ENCODE results near the gene ABHD2. TPM values are rescaled to one million over a fixed set of nuclear protein-coding genes. Genes with fewer than 3 reads are reported as not detected.

ABHD2 gene
- total and polyA plus RNA-seq, 9 of the 15 experiments (the other 6 are each of a cell fraction or from before 2014, with no cell fraction given), result 16.9 to 99.8 (median 47.5) TPM

GRCh38 chr15:89095073-89095472 lies 6.8 kb downstream of the ABHD2 start:
- in situ Hi-C loops (cut with MboI) (no loop called here), intact Hi-C loops (cut with micrococcal nuclease) (no loop called here)
- no TSS peak for BruUV-seq (replicated peaks)
- CTCF ChIA-PET (ENCODE audit: low intra/inter-chr PET ratio), result no interaction called here
- WGBS (ENCODE audit: insufficient coverage, low coverage, missing lambda C conversion rate), result 26% methylated on average over 5 of the region's 5 CpGs
- no peak for TF ChIP-seq HDAC2 (IDR thresholded peaks at IDR 0.05)
- TF ChIP-seq ZFX (CRISPR knock-in tag; IDR thresholded peaks at IDR 0.05), result 0 out of 2 replicates have a peak, but pooled peaks have one; percentile 24
- no peak for TF ChIP-seq KAT8 (IDR thresholded peaks at IDR 0.05; ENCODE audit: low read depth)
- TF ChIP-seq, protein P1, sequence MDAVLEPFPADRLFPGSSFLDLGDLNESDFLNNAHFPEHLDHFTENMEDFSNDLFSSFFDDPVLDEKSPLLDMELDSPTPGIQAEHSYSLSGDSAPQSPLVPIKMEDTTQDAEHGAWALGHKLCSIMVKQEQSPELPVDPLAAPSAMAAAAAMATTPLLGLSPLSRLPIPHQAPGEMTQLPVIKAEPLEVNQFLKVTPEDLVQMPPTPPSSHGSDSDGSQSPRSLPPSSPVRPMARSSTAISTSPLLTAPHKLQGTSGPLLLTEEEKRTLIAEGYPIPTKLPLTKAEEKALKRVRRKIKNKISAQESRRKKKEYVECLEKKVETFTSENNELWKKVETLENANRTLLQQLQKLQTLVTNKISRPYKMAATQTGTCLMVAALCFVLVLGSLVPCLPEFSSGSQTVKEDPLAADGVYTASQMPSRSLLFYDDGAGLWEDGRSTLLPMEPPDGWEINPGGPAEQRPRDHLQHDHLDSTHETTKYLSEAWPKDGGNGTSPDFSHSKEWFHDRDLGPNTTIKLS (IDR thresholded peaks at IDR 0.05; ENCODE audit: borderline replicate concordance, low read depth), result no peak
- TF ChIP-seq, protein P2, sequence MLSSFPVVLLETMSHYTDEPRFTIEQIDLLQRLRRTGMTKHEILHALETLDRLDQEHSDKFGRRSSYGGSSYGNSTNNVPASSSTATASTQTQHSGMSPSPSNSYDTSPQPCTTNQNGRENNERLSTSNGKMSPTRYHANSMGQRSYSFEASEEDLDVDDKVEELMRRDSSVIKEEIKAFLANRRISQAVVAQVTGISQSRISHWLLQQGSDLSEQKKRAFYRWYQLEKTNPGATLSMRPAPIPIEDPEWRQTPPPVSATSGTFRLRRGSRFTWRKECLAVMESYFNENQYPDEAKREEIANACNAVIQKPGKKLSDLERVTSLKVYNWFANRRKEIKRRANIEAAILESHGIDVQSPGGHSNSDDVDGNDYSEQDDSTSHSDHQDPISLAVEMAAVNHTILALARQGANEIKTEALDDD (IDR thresholded peaks at IDR 0.05), result peak; percentile 81; the same call in 1 of the 2 replicates
- 0 out of 2 replicates have a peak, but pooled peaks have one; percentile 5 for TF ChIP-seq ARID1B (IDR thresholded peaks at IDR 0.05)
- TF ChIP-seq SPI1 (IDR thresholded peaks at IDR 0.05; ENCODE audit: borderline replicate concordance, low read depth, low read length), result peak; percentile 50; the same call in 1 of the 2 replicates
- no peak for TF ChIP-seq NR2C1 (IDR thresholded peaks at IDR 0.05)
- TF ChIP-seq NR2C1 (tag; IDR thresholded peaks at IDR 0.05), result no peak
- 0 out of 2 replicates have a peak, but pooled peaks have one; percentile 50 for TF ChIP-seq KAT7 (CRISPR knock-in tag; IDR thresholded peaks at IDR 0.05; ENCODE audit: borderline replicate concordance)
- TF ChIP-seq RBFOX2 (IDR thresholded peaks at IDR 0.05; ENCODE audit: low read depth, low read length), result 0 out of 2 replicates have a peak, but pooled peaks have one; percentile 12
- POLR2A ChIA-PET, result interaction anchor here (0.8 kb wide), 1 partner anchor 38 kb away, joined by 4 read pairs; no protein-coding TSS in a partner anchor
- Histone ChIP-seq H4K20me1 (replicated peaks; ENCODE audit: control insufficient read depth, insufficient read depth, low read length) (no peaks in the 10 kb centered on the region), H3K36me3 (ENCODE audit: control insufficient read depth, insufficient read depth, low read length) (peaks cover 51% of the 10 kb centered on the region), H3K9ac (ENCODE audit: insufficient read depth in 1 of 2, low read depth in 2 of 2, low read length in 2 of 2) (no peak overlapping the region; a peak in 1 of 4 replicates), H3K4me3 (no peak overlapping the region), H3K9me3 (replicated peaks; ENCODE audit: control insufficient read depth, insufficient read depth, low read depth, low read length) (no peaks in the 10 kb centered on the region), H3K4me1 (replicated peaks in 1 of 2; ENCODE audit: control insufficient read depth in 2 of 2, insufficient read depth in 2 of 2, low read length in 2 of 2) (peaks cover 24 to 52% of the 10 kb centered on the region in 2 experiments), H3K4me2 (ENCODE audit: insufficient read depth, low read length) (peak overlapping the region; percentile 48; the same call in 1 of the 2 replicates), H2AFZ (ENCODE audit: low read depth, low read length) (no peak overlapping the region; the same call in 1 of the 2 replicates), H3K27me3 (ENCODE audit: control insufficient read depth in 2 of 2, insufficient read depth in 2 of 2, low read length in 2 of 2) (no peaks in the 10 kb centered on the region), H3K27ac (ENCODE audit: extremely low read depth, low read depth, low read length) (peak overlapping the region; percentile 31; the same call in 1 of the 3 replicates), H3K79me2 (ENCODE audit: control insufficient read depth, insufficient read depth, low read length) (peaks cover 99% of the 10 kb centered on the region), H3K9me1 (ENCODE audit: control insufficient read depth, insufficient read depth, low read length) (no peaks in the 10 kb centered on the region)
- no peak for DNase-seq (ENCODE audit: extremely low read depth in 1 of 4, low spot score in 3 of 4)
- no peak for ATAC-seq
- no peak for FAIRE-seq
